Thyroid gland (tissue), 4 donors: ENCODE measurements around the gene SHROOM3. TPM values are rescaled to one million over a fixed set of nuclear protein-coding genes. Genes with fewer than 3 reads are reported as not detected.

Experiments
- DNase-seq, 2 donors: peaks; one replicate each; pipeline ENCODE4 v3.0.0-alpha.2; 2019
- H3K27ac ChIP-seq, 3 donors: fragments of 200-600 bp; sonication (generic); 1 replicate in 2 of 3; 2 replicates in 1 of 3; pipeline ENCODE4 v1.5.1; 2016 to 2019; ENCODE audit warnings: mild to moderate bottlenecking in 1 of 3, moderate library complexity in 1 of 3
- H3K27me3 ChIP-seq: fragments of 200-600 bp; sonication (generic); one replicate; pipeline ENCODE4 v1.5.1; 2019
- H3K36me3 ChIP-seq, 2 donors: fragments of 200-600 bp; sonication (generic); one replicate each; pipeline ENCODE4 v1.5.1; 2016 to 2019
- H3K4me1 ChIP-seq, 2 donors: fragments of 200-600 bp; sonication (generic); one replicate each; pipeline ENCODE4 v1.5.1; 2017 to 2019
- H3K4me3 ChIP-seq, 3 donors: fragments of 200-600 bp; sonication (generic); replicated peaks in 1 of 3; 1 replicate in 2 of 3; 2 replicates in 1 of 3; pipeline ENCODE4 v1.5.1; 2016; ENCODE audit warnings: mild to moderate bottlenecking in 1 of 3
- H3K9me3 ChIP-seq: fragments of 200-600 bp; sonication (generic); one replicate; pipeline ENCODE4 v1.5.1; 2017
- CTCF ChIP-seq, 6 experiments: fragments of 200-600 bp in 3 of 6; fragments of 450-650 bp in 3 of 6; sonication (generic) in 3 of 6; IDR thresholded peaks; one replicate each; pipeline ENCODE4 v1.5.1; 2016 to 2019; ENCODE audit warnings: antibody characterized with exemption in 6 of 6, mild to moderate bottlenecking in 2 of 6, inconsistent platforms in 1 of 6, moderate library complexity in 1 of 6
- POLR2A ChIP-seq, 2 donors: fragments of 450-650 bp; IDR thresholded peaks; one replicate each; pipeline ENCODE4 v1.6.1; 2017; ENCODE audit warnings: antibody characterized with exemption in 2 of 2, mild to moderate bottlenecking in 2 of 2, moderate library complexity in 1 of 2
- WGBS, 2 donors: methylation state at CpG; one replicate each; pipeline ENCODE4 v1.1.5; 2017; 5-methylcytosine and 5-hydroxymethylcytosine counted together
- intact Hi-C: fragments of 100-400 bp; cut with DNase I; formaldehyde crosslinking; loops from one replicate; pipeline ENCODE4 v1.15.1; 2023
- total RNA-seq, 4 donors: library from RNA; depleted of rRNA; stranded (reverse); fragments of >200 nt; gene quantifications; one replicate each; pipeline ENCODE4 v1.2.3, GENCODE V29; 2016

SHROOM3 gene
- total RNA-seq, 4 donors from 2014 or later: 41.7 to 77.8 (median 62.0) TPM

- intact Hi-C loops: no loop called here
- Histone ChIP-seq H3K4me1 (peaks cover 5 to 41% of the 10 kb centered on the region in 2 donors), H3K4me3 (no peak overlapping the region), H3K9me3 (no peaks in the 10 kb centered on the region), H3K27ac (peak overlapping the region in 1 of 3 donors; percentile 24), H3K27me3 (no peaks in the 10 kb centered on the region), H3K36me3 (no peaks in the 10 kb centered on the region)
- 62 to 82% methylated on average over 3 to 4 of the region's 4 CpGs for WGBS, 2 donors
- TF ChIP-seq POLR2A (IDR thresholded peaks at IDR 0.05): no peak
- no peak for TF ChIP-seq CTCF (IDR thresholded peaks at IDR 0.05)
- peak; percentile 4 to 23 for DNase-seq
These were observed 348.8 kb downstream of the SHROOM3 start for GRCh38 chr4:76783836-76784235.

- peaks cover 5 to 37% of the 10 kb centered on the region in 2 donors for H3K4me1 ChIP-seq
- no peaks in the 10 kb centered on the region for H3K36me3 ChIP-seq
- no peaks in the 10 kb centered on the region for H3K9me3 ChIP-seq
- intact Hi-C loops: no loop called here
- TF ChIP-seq CTCF (IDR thresholded peaks at IDR 0.05) (no peak), POLR2A (IDR thresholded peaks at IDR 0.05) (no peak)
- no peak for DNase-seq
- H3K27me3 ChIP-seq: no peaks in the 10 kb centered on the region
- no peak overlapping the region for H3K27ac ChIP-seq
- 89 to 100% methylated on average over 2 of the region's 2 CpGs for WGBS, 2 donors
- H3K4me3 ChIP-seq: no peak overlapping the region
These were observed 349.2 kb downstream of the SHROOM3 start for GRCh38 chr4:76784237-76784636.

- no peak overlapping the region for H3K27ac ChIP-seq
- H3K4me3 ChIP-seq: no peak overlapping the region
- 100% methylated on average over 1 of the region's 1 CpG for WGBS, 2 donors
- no peaks in the 10 kb centered on the region for H3K27me3 ChIP-seq
- TF ChIP-seq POLR2A (IDR thresholded peaks at IDR 0.05) (no peak), CTCF (IDR thresholded peaks at IDR 0.05) (no peak)
- DNase-seq: no peak
- peaks cover 0 to 4% of the 10 kb centered on the region in 2 donors for H3K4me1 ChIP-seq
- intact Hi-C loops: no loop called here
- no peaks in the 10 kb centered on the region for H3K36me3 ChIP-seq
- H3K9me3 ChIP-seq: no peaks in the 10 kb centered on the region
These were observed 352.9 kb downstream of the SHROOM3 start for GRCh38 chr4:76787898-76788297.

GRCh38 chr4:76790377-76790776 lies 355.3 kb downstream of the SHROOM3 start:
- Histone ChIP-seq H3K27me3 (no peaks in the 10 kb centered on the region), H3K4me3 (no peak overlapping the region), H3K9me3 (no peaks in the 10 kb centered on the region), H3K27ac (no peak overlapping the region), H3K36me3 (no peaks in the 10 kb centered on the region), H3K4me1 (no peaks in the 10 kb centered on the region)
- TF ChIP-seq POLR2A (IDR thresholded peaks at IDR 0.05): no peak
- TF ChIP-seq CTCF (IDR thresholded peaks at IDR 0.05): no peak
- intact Hi-C loops: no loop called here
- DNase-seq: no peak
- WGBS, 2 donors: 82 to 88% methylated on average over 1 of the region's 1 CpG

- Histone ChIP-seq H3K9me3 (no peaks in the 10 kb centered on the region), H3K36me3 (no peaks in the 10 kb centered on the region), H3K27ac (no peak overlapping the region), H3K4me1 (no peaks in the 10 kb centered on the region), H3K27me3 (no peaks in the 10 kb centered on the region), H3K4me3 (no peak overlapping the region)
- TF ChIP-seq POLR2A (IDR thresholded peaks at IDR 0.05) (no peak), CTCF (IDR thresholded peaks at IDR 0.05) (no peak)
- no peak for DNase-seq
- intact Hi-C loops: no loop called here
These were observed 356.4 kb downstream of the SHROOM3 start for GRCh38 chr4:76791479-76791878.
